ENCODE data around the gene CYP1A2.

DNA sequence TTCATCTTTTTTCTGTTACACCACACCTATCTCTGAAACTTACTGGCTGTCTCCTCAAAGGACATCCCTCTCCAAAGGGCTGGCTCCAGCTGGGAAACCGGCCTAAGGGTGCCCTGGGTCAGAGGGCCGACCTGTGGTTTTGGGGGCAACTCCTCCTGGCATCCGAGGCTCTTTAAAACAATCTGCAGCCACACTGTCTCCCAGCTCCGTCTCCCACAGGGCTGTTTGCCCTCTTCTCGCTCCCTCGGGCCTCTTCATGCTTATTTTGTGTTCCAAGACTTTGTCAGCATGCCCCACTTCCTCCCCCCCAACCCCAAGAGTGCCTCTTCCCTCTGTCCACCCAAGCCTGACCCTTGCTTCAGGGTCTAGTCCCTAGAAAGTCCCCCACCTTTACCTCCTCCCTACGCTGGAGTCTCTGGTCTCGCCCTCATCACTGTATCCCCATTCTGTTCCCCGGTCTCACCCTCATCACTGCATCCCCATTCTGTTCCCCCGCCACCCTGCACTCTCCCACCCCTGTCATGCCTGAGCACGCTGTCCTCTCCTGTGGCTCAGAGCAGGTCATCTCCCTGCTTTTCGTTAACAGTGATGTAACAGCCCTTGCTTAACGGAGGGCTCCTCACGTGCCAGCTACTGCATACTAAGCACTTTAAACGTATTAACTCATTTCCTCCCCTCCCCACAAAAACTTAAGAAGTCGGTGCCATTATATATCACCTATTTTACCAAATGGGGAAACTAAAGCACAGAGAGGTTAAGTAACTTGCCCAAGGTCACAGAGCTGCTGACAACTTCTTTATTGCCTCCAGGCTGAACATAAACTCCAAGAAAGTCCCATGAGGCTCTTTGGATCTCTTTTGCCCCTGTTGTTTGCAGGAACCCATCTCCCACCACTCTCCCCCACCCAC lies 32.1 kb downstream of the CYP1A2 start:
- no peak for TF ChIP-seq CTCF (IDR thresholded peaks at IDR 0.05)
- no peak for TF ChIP-seq POLR2AphosphoS5 (IDR thresholded peaks at IDR 0.05)
- TF ChIP-seq POLR2A (IDR thresholded peaks at IDR 0.05), result no peak
- TF ChIP-seq EP300 (IDR thresholded peaks at IDR 0.05), result no peak
